ENCODE data around the gene SPINK8. TPM values are rescaled to one million over a fixed set of nuclear protein-coding genes. Genes with fewer than 3 reads are reported as not detected.

SPINK8 gene
- total RNA-seq, 1 experiment from 2014 or later: not detected

DNA sequence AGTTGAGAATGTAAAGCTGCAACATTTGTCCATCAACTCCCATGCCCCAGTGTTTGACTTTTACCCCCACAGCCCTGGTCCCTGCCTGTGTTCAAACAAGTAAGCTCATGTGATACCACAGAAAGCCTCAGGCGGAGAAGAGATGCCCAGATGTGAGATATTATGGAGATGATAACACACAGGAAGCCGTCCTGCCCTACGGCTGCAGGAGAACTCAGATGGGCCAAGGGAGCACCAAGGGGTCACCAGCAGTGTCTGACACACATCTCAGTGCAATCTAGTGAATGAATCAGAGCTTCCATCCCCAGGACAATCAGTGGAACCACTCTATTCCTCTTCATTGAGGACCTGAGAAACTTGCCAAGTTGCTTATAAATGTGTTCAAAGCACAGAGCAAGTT is 14.0 kb upstream of the SPINK8 start:
- H3K79me2 ChIP-seq (ENCODE audit: insufficient read depth, low read length): no peaks in the 10 kb centered on the region
- ATAC-seq (no peak), DNase-seq (ENCODE audit: low read depth, low spot score) (no peak)
- RAD21 ChIA-PET (ENCODE audit: low non-redundant PET in 1 of 2, low total read pairs in 2 of 2, uncharacterized antibody in 2 of 2, unreplicated experiment in 2 of 2): no interaction called here
- no peak overlapping the region for H3K9ac ChIP-seq (ENCODE audit: low read length)
- H3K36me3 ChIP-seq (ENCODE audit: control insufficient read depth in 1 of 2, insufficient read depth in 2 of 2, low read length in 2 of 2): no peaks in the 10 kb centered on the region
- H3K4me2 ChIP-seq (ENCODE audit: low read length): no peak overlapping the region
- H2AFZ ChIP-seq (ENCODE audit: low read depth, low read length, poor library complexity, severe bottlenecking): no peak overlapping the region
- H3K9me2 ChIP-seq (ENCODE audit: insufficient read depth): no peaks in the 10 kb centered on the region
- no peaks in the 10 kb centered on the region for H3K27me3 ChIP-seq (ENCODE audit: insufficient read depth, low read length)
- CTCF ChIA-PET: no interaction called here
- TF ChIP-seq EGR1 (IDR thresholded peaks at IDR 0.05; ENCODE audit: low read depth): no peak
- TF ChIP-seq POLR2AphosphoS5 (IDR thresholded peaks at IDR 0.05; ENCODE audit: low read depth, low read length): no peak
- TF ChIP-seq FOSL1 (IDR thresholded peaks at IDR 0.05; ENCODE audit: low read depth): no peak
- TF ChIP-seq SRF (IDR thresholded peaks at IDR 0.05; ENCODE audit: low read depth): no peak
- TF ChIP-seq ELF1 (IDR thresholded peaks at IDR 0.05; ENCODE audit: borderline replicate concordance, low read depth): no peak
- no peak for TF ChIP-seq POLR2A (IDR thresholded peaks at IDR 0.05; ENCODE audit: borderline replicate concordance, extremely low read depth, insufficient read depth, insufficient read length)
- TF ChIP-seq CEBPB (IDR thresholded peaks at IDR 0.05; ENCODE audit: low read depth): no peak
- no peak for TF ChIP-seq EZH2phosphoT487 (IDR thresholded peaks at IDR 0.05; ENCODE audit: borderline replicate concordance)
- H3K9me3 ChIP-seq (ENCODE audit: control insufficient read depth in 1 of 2, insufficient read depth in 1 of 2, low read depth in 1 of 2, low read length in 2 of 2): no peaks in the 10 kb centered on the region
- no peak overlapping the region for H3K27ac ChIP-seq (ENCODE audit: low read depth, low read length)
- BruUV-seq (replicated peaks): no TSS peak
- intact Hi-C loops (cut with micrococcal nuclease): no loop called here
- H3K4me3 ChIP-seq (replicated peaks in 1 of 2; ENCODE audit: low read depth in 1 of 2, low read length in 2 of 2): no peak overlapping the region
- no peaks in the 10 kb centered on the region for H4K20me1 ChIP-seq (ENCODE audit: insufficient read depth)
- POLR2A ChIA-PET: no interaction called here
- no peaks in the 10 kb centered on the region for H3K4me1 ChIP-seq (ENCODE audit: control insufficient read depth in 1 of 2, insufficient read depth in 2 of 2, low read length in 2 of 2)

DNA sequence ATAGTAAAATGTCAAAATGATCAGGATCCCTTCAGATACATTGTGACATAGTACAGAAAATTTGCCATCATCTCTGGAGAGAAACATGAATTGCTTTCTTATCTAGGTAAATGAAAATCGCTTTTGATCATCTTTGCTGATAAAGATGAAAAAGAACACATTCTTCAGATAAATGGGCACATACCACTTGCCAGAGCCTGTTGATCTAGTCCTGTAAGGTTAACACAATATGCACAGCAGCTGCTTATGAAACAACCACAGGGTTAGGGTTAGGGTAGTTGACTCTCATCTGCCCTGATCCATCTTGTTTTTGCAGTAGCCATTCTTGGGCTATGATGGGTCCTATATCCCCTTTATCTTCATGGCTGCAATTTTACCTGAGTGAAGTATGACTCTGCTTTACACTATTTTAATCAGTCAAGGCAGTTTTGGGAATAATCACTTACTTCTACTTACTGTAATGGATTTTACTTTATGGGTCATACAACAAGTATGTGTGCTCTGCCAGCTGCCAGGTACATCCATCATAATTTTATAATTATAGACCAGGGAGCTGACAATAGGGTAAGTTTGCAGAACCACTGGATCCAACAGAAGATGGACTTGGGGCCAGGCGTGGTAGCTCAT is 12.6 kb upstream of the SPINK8 start:
- ChIA-PET POLR2A (no interaction called here), CTCF (no interaction called here), RAD21 (ENCODE audit: low non-redundant PET in 1 of 2, low total read pairs in 2 of 2, uncharacterized antibody in 2 of 2, unreplicated experiment in 2 of 2) (no interaction called here)
- Histone ChIP-seq H2AFZ (ENCODE audit: low read depth, low read length, poor library complexity, severe bottlenecking) (no peak overlapping the region), H3K4me2 (ENCODE audit: low read length) (no peak overlapping the region), H3K27me3 (ENCODE audit: insufficient read depth, low read length) (no peaks in the 10 kb centered on the region), H3K36me3 (ENCODE audit: control insufficient read depth in 1 of 2, insufficient read depth in 2 of 2, low read length in 2 of 2) (no peaks in the 10 kb centered on the region), H3K9me2 (ENCODE audit: insufficient read depth) (no peaks in the 10 kb centered on the region), H3K79me2 (ENCODE audit: insufficient read depth, low read length) (no peaks in the 10 kb centered on the region), H4K20me1 (ENCODE audit: insufficient read depth) (no peaks in the 10 kb centered on the region), H3K4me1 (ENCODE audit: control insufficient read depth in 1 of 2, insufficient read depth in 2 of 2, low read length in 2 of 2) (no peaks in the 10 kb centered on the region), H3K4me3 (replicated peaks in 1 of 2; ENCODE audit: low read depth in 1 of 2, low read length in 2 of 2) (no peak overlapping the region), H3K9ac (ENCODE audit: low read length) (no peak overlapping the region), H3K9me3 (ENCODE audit: control insufficient read depth in 1 of 2, insufficient read depth in 1 of 2, low read depth in 1 of 2, low read length in 2 of 2) (no peaks in the 10 kb centered on the region), H3K27ac (ENCODE audit: low read depth, low read length) (no peak overlapping the region)
- ATAC-seq (no peak), DNase-seq (ENCODE audit: low read depth, low spot score) (no peak)
- TF ChIP-seq TCF7L2 (IDR thresholded peaks at IDR 0.05; ENCODE audit: borderline replicate concordance, extremely low read depth, insufficient read depth, insufficient read length) (no peak), RAD21 (IDR thresholded peaks at IDR 0.05; ENCODE audit: low read depth) (no peak), POLR2A (IDR thresholded peaks at IDR 0.05; ENCODE audit: borderline replicate concordance, extremely low read depth, insufficient read depth, insufficient read length) (no peak), CBX3 (IDR thresholded peaks at IDR 0.05; ENCODE audit: low read depth) (no peak), SP1 (IDR thresholded peaks at IDR 0.05; ENCODE audit: low read depth) (no peak), SRF (IDR thresholded peaks at IDR 0.05; ENCODE audit: low read depth) (no peak), EZH2 (IDR thresholded peaks at IDR 0.05) (no peak), FOSL1 (IDR thresholded peaks at IDR 0.05; ENCODE audit: low read depth) (no peak), JUND (IDR thresholded peaks at IDR 0.05) (no peak), YY1 (IDR thresholded peaks at IDR 0.05; ENCODE audit: extremely low read depth, insufficient replicate concordance, low read depth, low read length) (no peak), CEBPB (IDR thresholded peaks at IDR 0.05; ENCODE audit: low read depth) (no peak), EZH2phosphoT487 (IDR thresholded peaks at IDR 0.05; ENCODE audit: borderline replicate concordance) (no peak)
- TF ChIP-seq, protein P1, sequence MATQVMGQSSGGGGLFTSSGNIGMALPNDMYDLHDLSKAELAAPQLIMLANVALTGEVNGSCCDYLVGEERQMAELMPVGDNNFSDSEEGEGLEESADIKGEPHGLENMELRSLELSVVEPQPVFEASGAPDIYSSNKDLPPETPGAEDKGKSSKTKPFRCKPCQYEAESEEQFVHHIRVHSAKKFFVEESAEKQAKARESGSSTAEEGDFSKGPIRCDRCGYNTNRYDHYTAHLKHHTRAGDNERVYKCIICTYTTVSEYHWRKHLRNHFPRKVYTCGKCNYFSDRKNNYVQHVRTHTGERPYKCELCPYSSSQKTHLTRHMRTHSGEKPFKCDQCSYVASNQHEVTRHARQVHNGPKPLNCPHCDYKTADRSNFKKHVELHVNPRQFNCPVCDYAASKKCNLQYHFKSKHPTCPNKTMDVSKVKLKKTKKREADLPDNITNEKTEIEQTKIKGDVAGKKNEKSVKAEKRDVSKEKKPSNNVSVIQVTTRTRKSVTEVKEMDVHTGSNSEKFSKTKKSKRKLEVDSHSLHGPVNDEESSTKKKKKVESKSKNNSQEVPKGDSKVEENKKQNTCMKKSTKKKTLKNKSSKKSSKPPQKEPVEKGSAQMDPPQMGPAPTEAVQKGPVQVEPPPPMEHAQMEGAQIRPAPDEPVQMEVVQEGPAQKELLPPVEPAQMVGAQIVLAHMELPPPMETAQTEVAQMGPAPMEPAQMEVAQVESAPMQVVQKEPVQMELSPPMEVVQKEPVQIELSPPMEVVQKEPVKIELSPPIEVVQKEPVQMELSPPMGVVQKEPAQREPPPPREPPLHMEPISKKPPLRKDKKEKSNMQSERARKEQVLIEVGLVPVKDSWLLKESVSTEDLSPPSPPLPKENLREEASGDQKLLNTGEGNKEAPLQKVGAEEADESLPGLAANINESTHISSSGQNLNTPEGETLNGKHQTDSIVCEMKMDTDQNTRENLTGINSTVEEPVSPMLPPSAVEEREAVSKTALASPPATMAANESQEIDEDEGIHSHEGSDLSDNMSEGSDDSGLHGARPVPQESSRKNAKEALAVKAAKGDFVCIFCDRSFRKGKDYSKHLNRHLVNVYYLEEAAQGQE (IDR thresholded peaks at IDR 0.05; ENCODE audit: low read depth): no peak
- TF ChIP-seq, protein P2, sequence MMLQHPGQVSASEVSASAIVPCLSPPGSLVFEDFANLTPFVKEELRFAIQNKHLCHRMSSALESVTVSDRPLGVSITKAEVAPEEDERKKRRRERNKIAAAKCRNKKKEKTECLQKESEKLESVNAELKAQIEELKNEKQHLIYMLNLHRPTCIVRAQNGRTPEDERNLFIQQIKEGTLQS (IDR thresholded peaks at IDR 0.05): no peak
- TF ChIP-seq, protein P3, sequence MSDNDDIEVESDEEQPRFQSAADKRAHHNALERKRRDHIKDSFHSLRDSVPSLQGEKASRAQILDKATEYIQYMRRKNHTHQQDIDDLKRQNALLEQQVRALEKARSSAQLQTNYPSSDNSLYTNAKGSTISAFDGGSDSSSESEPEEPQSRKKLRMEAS (IDR thresholded peaks at IDR 0.05): no peak
- no TSS peak for BruUV-seq (replicated peaks)
- intact Hi-C loops (cut with micrococcal nuclease): no loop called here
